K562 (cell line): ENCODE measurements around the gene RNF123. TPM values are rescaled to one million over a fixed set of nuclear protein-coding genes. Genes with fewer than 3 reads are reported as not detected.

Experiments
- ATAC-seq: fragments of 200-7000 bp; cut with Tn5 transposase; 3 replicates; pipeline ENCODE4 v1.9.1; 2020; ENCODE audit warnings: moderate library complexity
- BruUV-seq: library from RNA; stranded (reverse); fragments of 400-500 nt; replicated peaks from 2 replicates; lab custom pipeline; 2021; lab: Mats Ljungman, UMichigan
- CTCF ChIA-PET: fragments of 300-600 bp; formaldehyde crosslinking; extraction: SDS; loops from one replicate; lab custom pipeline; 2021; ENCODE audit warnings: low intra/inter-chr PET ratio; lab: Yijun Ruan, JAX
- POLR2A ChIA-PET: fragments of 300-600, 350-650 bp; sonication (Branson Sonifier 250); formaldehyde crosslinking; extraction: SDS; loops from one replicate; lab custom pipeline; 2021; ENCODE audit warnings: antibody characterized with exemption, inconsistent platforms; lab: Yijun Ruan, JAX
- DNase-seq, 4 experiments: peaks; one replicate each; pipeline versions ENCODE4 v3.0.0 to v3.0.0-alpha.2; 2011 to 2018; ENCODE audit warnings: low spot score in 3 of 4, mixed read lengths in 3 of 4; ENCODE audit errors: extremely low read depth in 1 of 4
- FAIRE-seq: peaks from 2 replicates; lab custom pipeline; 2011; peaks lifted over from hg19 to GRCh38; lab: Jason Lieb, UNC
- H2AFZ ChIP-seq: 2 replicates; pipeline ENCODE4 v1.6.0; 2011; ENCODE audit warnings: low read depth, low read length, control low read depth, inconsistent platforms
- H3K27ac ChIP-seq: fragments of 200-600 bp; 3 replicates; pipeline ENCODE4 v1.8.0; 2011; ENCODE audit warnings: low read depth, mild to moderate bottlenecking, control low read depth, inconsistent platforms, low read length, moderate library complexity, mixed read lengths; ENCODE audit errors: extremely low read depth
- H3K27me3 ChIP-seq, 2 experiments: fragments of 300-600 bp in 1 of 2; 2 replicates in 1 of 2; 3 replicates in 1 of 2; pipeline versions ENCODE4 v1.6.0 to v1.8.0; 2011; ENCODE audit warnings: inconsistent platforms in 2 of 2, low read length in 2 of 2, mild to moderate bottlenecking in 1 of 2, mixed read lengths in 1 of 2, moderate library complexity in 1 of 2; ENCODE audit not compliant: control insufficient read depth in 2 of 2, insufficient read depth in 2 of 2
- H3K36me3 ChIP-seq: fragments of 300-600 bp; 3 replicates; pipeline ENCODE4 v1.8.0; 2011; ENCODE audit warnings: mild to moderate bottlenecking, low read length, inconsistent platforms; ENCODE audit not compliant: control insufficient read depth, insufficient read depth
- H3K4me1 ChIP-seq, 2 experiments: fragments of 200-600 bp in 1 of 2; replicated peaks in 1 of 2; 2 replicates in 1 of 2; 3 replicates in 1 of 2; pipeline versions ENCODE4 v1.5.1 to v1.8.0; 2011; ENCODE audit warnings: inconsistent platforms in 2 of 2, low read length in 2 of 2, mild to moderate bottlenecking in 1 of 2, mixed read lengths in 1 of 2, moderate library complexity in 1 of 2; ENCODE audit not compliant: control insufficient read depth in 2 of 2, insufficient read depth in 2 of 2
- H3K4me2 ChIP-seq: 2 replicates; pipeline ENCODE4 v1.6.1; 2011; ENCODE audit warnings: low read length, control low read depth, inconsistent platforms, mixed read lengths; ENCODE audit not compliant: insufficient read depth
- H3K4me3 ChIP-seq: fragments of 200-600 bp; sonication (generic), shearing (Covaris generic); 2 replicates; pipeline ENCODE4 v1.5.1; 2016; ENCODE audit warnings: control low read depth, inconsistent platforms
- H3K79me2 ChIP-seq: fragments of 200-600 bp; 3 replicates; pipeline ENCODE4 v1.8.0; 2011; ENCODE audit warnings: low read length, inconsistent platforms; ENCODE audit not compliant: control insufficient read depth, insufficient read depth
- H3K9ac ChIP-seq, 2 experiments: 2 replicates each; pipeline versions ENCODE4 v1.6.0 to v1.6.1; 2011; ENCODE audit warnings: low read depth in 2 of 2, low read length in 2 of 2, control low read depth in 1 of 2, inconsistent platforms in 1 of 2, mild to moderate bottlenecking in 1 of 2, mixed read lengths in 1 of 2; ENCODE audit not compliant: insufficient read depth in 1 of 2
- H3K9me1 ChIP-seq: one replicate; pipeline ENCODE4 v1.6.0; 2011; ENCODE audit warnings: inconsistent platforms, mild to moderate bottlenecking, low read length, moderate library complexity; ENCODE audit not compliant: control insufficient read depth, insufficient read depth
- H3K9me3 ChIP-seq: replicated peaks from 2 replicates; pipeline ENCODE4 v1.5.1; 2011; ENCODE audit warnings: low read depth, low read length, inconsistent platforms; ENCODE audit not compliant: control insufficient read depth, insufficient read depth
- H4K20me1 ChIP-seq: replicated peaks from 2 replicates; pipeline ENCODE4 v1.6.1; 2011; ENCODE audit warnings: low read length, inconsistent platforms, mixed read lengths; ENCODE audit not compliant: control insufficient read depth, insufficient read depth
- CBX5 ChIP-seq: IDR thresholded peaks from 2 replicates; pipeline ENCODE4 v1.6.1; 2014; ENCODE audit warnings: low read depth, borderline replicate concordance
- FOXA1 ChIP-seq: fragments of 450-650 bp; IDR thresholded peaks from 2 replicates; pipeline ENCODE4 v1.6.1; 2016; ENCODE audit warnings: mild to moderate bottlenecking, borderline replicate concordance
- TAF15 ChIP-seq: fragments of 200-400 bp; formaldehyde crosslinking; IDR thresholded peaks from 2 replicates; pipeline ENCODE4 v1.6.1; 2017; ENCODE audit warnings: mild to moderate bottlenecking, low read depth, low read length, moderate library complexity
- ZMIZ1 ChIP-seq, 2 experiments: fragments of 150-350 bp in 1 of 2; IDR thresholded peaks; 2 replicates each; pipeline ENCODE4 v1.6.1; 2012 to 2016; ENCODE audit warnings: low read depth in 2 of 2, low read length in 2 of 2, mild to moderate bottlenecking in 1 of 2, moderate library complexity in 1 of 2
- ZNF431 ChIP-seq: sonication (generic); formaldehyde crosslinking; IDR thresholded peaks from 2 replicates; pipeline ENCODE4 v1.8.0; 2022; ENCODE audit warnings: mild to moderate bottlenecking, missing genetic modification reagents
- ZNF589 ChIP-seq: fragments of 200-800 bp; sonication (Bioruptor generic); IDR thresholded peaks from 2 replicates; pipeline ENCODE4 v1.6.1; 2016; ENCODE audit warnings: low read depth, missing genetic modification characterization, missing compliant biosample characterization
- WGBS: fragments of 100-300 bp; shearing (Covaris generic); methylation state at CpG from one replicate; pipeline ENCODE4 v1.1.6; 2016; ENCODE audit warnings: low coverage, mixed read lengths; ENCODE audit not compliant: insufficient coverage; ENCODE audit errors: missing lambda C conversion rate; 5-methylcytosine and 5-hydroxymethylcytosine counted together
- in situ Hi-C: fragments of 300-500 bp; cut with MboI; formaldehyde crosslinking; loops from 4 replicates; pipeline ENCODE4 v1.15.0; 2018; ENCODE audit warnings: inconsistent platforms, mixed read lengths
- intact Hi-C: fragments of 100-400 bp; cut with micrococcal nuclease; formaldehyde crosslinking; loops from 2 replicates; pipeline ENCODE4 v1.14.2; 2022
- polyA plus RNA-seq, 8 experiments: library from polyadenylated mRNA; depleted of rRNA in 4 of 8; stranded (reverse) in 5 of 8; unstranded in 3 of 8; fragments of >200 nt; fragmentation: Nextera tagmentation in 2 of 8; fragmentation: Illumina TruSeq in 1 of 8; extraction: Ambion mirVana in 2 of 8; extraction: Trizol in 1 of 8; gene quantifications; 2 replicates each; pipeline versions ENCODE4 v1.2.1 to v1.2.3, GENCODE V29; 2011 to 2014; ENCODE audit warnings: inconsistent platforms in 1 of 8, missing spikeins in 1 of 8
- total RNA-seq, 7 experiments: library from RNA; depleted of rRNA in 6 of 7; stranded (reverse); fragments of >200 nt in 6 of 7; fragmentation: Illumina TruSeq in 2 of 7; extraction: Trizol in 2 of 7; gene quantifications; 2 replicates each; pipeline versions ENCODE4 v1.2.1 to v1.2.3, GENCODE V29; 2011 to 2021; ENCODE audit warnings: low replicate concordance in 1 of 7
- TF ChIP-seq, protein P1 (sequence below): fragments of 250-450 bp; sonication (Bioruptor Pico); IDR thresholded peaks from 2 replicates; pipeline ENCODE4 v1.4.0; 2020

Gene RNF123
- total and polyA plus RNA-seq, 9 of the 15 experiments (the other 6 are each of a cell fraction or from before 2014, with no cell fraction given): 8.7 to 53.1 (median 17.5) TPM

GRCh38 chr3:49681232-49681522 is 8.2 kb upstream of the RNF123 start (continued):
- TF ChIP-seq, protein P1, sequence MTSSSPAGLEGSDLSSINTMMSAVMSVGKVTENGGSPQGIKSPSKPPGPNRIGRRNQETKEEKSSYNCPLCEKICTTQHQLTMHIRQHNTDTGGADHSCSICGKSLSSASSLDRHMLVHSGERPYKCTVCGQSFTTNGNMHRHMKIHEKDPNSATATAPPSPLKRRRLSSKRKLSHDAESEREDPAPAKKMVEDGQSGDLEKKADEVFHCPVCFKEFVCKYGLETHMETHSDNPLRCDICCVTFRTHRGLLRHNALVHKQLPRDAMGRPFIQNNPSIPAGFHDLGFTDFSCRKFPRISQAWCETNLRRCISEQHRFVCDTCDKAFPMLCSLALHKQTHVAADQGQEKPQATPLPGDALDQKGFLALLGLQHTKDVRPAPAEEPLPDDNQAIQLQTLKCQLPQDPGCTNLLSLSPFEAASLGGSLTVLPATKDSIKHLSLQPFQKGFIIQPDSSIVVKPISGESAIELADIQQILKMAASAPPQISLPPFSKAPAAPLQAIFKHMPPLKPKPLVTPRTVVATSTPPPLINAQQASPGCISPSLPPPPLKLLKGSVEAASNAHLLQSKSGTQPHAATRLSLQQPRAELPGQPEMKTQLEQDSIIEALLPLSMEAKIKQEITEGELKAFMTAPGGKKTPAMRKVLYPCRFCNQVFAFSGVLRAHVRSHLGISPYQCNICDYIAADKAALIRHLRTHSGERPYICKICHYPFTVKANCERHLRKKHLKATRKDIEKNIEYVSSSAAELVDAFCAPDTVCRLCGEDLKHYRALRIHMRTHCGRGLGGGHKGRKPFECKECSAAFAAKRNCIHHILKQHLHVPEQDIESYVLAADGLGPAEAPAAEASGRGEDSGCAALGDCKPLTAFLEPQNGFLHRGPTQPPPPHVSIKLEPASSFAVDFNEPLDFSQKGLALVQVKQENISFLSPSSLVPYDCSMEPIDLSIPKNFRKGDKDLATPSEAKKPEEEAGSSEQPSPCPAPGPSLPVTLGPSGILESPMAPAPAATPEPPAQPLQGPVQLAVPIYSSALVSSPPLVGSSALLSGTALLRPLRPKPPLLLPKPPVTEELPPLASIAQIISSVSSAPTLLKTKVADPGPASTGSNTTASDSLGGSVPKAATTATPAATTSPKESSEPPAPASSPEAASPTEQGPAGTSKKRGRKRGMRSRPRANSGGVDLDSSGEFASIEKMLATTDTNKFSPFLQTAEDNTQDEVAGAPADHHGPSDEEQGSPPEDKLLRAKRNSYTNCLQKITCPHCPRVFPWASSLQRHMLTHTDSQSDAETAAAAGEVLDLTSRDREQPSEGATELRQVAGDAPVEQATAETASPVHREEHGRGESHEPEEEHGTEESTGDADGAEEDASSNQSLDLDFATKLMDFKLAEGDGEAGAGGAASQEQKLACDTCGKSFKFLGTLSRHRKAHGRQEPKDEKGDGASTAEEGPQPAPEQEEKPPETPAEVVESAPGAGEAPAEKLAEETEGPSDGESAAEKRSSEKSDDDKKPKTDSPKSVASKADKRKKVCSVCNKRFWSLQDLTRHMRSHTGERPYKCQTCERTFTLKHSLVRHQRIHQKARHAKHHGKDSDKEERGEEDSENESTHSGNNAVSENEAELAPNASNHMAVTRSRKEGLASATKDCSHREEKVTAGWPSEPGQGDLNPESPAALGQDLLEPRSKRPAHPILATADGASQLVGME (CRISPR knock-in tag): no peak
- TF ChIP-seq CBX5 (no peak), ZNF589 (CRISPR knock-in tag) (no peak), TAF15 (no peak)

DNA sequence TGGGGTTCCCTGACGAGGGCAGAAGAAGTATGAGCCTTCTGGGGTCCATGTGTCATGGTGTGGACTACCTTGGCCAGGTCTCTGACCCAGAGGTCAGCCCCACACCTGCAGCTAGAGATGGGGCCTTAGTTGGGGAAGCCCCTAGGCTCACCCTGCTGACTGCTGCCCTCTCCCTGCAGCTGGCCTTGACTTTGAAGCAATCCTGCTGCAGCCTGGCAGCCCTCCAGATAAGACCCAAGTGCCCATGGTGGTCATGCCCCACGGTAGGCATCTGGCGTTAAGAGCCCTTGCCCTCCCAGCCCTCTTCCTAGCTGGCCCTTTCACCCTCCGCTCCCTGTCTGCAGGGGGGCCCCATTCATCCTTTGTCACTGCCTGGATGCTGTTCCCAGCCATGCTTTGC is 7.8 kb upstream of the RNF123 start:
- ATAC-seq: no peak
- no peak for TF ChIP-seq FOXA1
- TF ChIP-seq ZMIZ1 (IDR thresholded peaks at IDR 0.05; ENCODE audit: low read depth in 2 of 2, low read length in 2 of 2): no peak
- TF ChIP-seq ZNF431 (CRISPR knock-in tag): no peak
- Histone ChIP-seq H3K4me1 (peaks cover 0 to 9% of the 10 kb centered on the region in 2 experiments; a peak in 2 of 5 replicates), H3K79me2 (no peaks in the 10 kb centered on the region), H3K4me2 (no peak overlapping the region), H3K9me3 (no peaks in the 10 kb centered on the region), H3K27me3 (no peaks in the 10 kb centered on the region), H2AFZ (no peak overlapping the region), H3K9me1 (peaks cover 3% of the 10 kb centered on the region), H4K20me1 (no peaks in the 10 kb centered on the region), H3K4me3 (no peak overlapping the region), H3K9ac (no peak overlapping the region), H3K36me3 (peaks cover 74% of the 10 kb centered on the region; the same call in 2 of the 3 replicates), H3K27ac (no peak overlapping the region)
- ChIA-PET CTCF (no interaction called here), POLR2A (no interaction called here)
- 92% methylated on average over 2 of the region's 4 CpGs for WGBS
- intact Hi-C loops: no loop called here
- BruUV-seq: no TSS peak
- no peak for FAIRE-seq
- in situ Hi-C loops: no loop called here
- no peak for DNase-seq
